Hepatocyte (in vitro differentiated cells): ENCODE data around the gene APCS.

ENCODE experiments used
- EZH2phosphoT487 ChIP-seq: fragments of 200-600 bp; sonication (generic); IDR thresholded peaks from one replicate; pipeline ENCODE4 v1.6.1; 2018; ENCODE audit warnings: antibody characterized with exemption, mild to moderate bottlenecking, low read depth, moderate library complexity; ENCODE audit not compliant: unreplicated experiment, severe bottlenecking
- TF ChIP-seq, protein P1 (sequence below): fragments of 200-600 bp; sonication (generic); IDR thresholded peaks from 2 replicates; pipeline ENCODE4 v1.5.1; 2016; ENCODE audit warnings: antibody characterized with exemption, mild to moderate bottlenecking; ENCODE audit not compliant: poor library complexity

DNA sequence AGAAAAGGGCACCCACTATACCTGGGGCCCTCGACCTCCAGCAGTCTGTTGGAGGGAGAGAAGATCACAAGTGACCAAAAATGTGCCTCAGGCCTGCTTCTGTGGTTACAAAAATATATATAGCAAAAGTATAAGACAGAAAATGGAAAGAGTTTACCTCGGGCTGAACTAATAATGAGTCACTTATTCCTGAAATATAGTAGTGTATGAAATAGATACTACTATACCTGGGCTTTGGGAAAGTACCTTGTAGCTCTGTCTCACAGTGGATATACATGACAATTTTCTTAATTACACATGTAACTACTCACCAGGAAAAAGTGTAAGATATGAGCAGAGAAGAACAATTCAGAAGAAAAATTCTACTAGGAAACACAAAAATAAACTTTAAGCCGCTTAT lies 7.3 kb upstream of the APCS start:
- TF ChIP-seq, protein P1, sequence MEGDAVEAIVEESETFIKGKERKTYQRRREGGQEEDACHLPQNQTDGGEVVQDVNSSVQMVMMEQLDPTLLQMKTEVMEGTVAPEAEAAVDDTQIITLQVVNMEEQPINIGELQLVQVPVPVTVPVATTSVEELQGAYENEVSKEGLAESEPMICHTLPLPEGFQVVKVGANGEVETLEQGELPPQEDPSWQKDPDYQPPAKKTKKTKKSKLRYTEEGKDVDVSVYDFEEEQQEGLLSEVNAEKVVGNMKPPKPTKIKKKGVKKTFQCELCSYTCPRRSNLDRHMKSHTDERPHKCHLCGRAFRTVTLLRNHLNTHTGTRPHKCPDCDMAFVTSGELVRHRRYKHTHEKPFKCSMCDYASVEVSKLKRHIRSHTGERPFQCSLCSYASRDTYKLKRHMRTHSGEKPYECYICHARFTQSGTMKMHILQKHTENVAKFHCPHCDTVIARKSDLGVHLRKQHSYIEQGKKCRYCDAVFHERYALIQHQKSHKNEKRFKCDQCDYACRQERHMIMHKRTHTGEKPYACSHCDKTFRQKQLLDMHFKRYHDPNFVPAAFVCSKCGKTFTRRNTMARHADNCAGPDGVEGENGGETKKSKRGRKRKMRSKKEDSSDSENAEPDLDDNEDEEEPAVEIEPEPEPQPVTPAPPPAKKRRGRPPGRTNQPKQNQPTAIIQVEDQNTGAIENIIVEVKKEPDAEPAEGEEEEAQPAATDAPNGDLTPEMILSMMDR: no peak
- no peak for TF ChIP-seq EZH2phosphoT487
